ENCODE measurements around the gene FRMPD4. TPM values are rescaled to one million over a fixed set of nuclear protein-coding genes. Genes with fewer than 3 reads are reported as not detected.

FRMPD4 gene
- total RNA-seq, 1 experiment from 2014 or later: not detected

DNA sequence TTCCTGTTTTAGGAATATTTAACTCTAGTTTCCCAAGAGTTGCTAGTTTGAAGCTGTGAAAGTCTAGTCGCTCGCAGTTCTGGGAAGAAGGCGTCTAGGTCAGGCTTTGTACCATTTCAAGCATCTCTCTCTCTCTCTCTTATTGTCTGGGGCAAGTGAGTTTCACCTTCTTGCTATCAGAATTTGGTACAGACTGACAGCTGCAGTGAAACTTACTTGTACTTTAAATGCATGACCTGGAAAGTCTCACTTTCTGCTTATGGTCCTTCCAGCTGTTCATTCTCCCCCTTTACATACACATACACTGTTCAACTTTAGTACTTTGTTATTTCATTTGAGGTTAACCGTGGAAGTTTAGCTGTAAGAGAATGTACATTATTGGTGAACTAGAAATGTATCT lies 4.4 kb downstream of the FRMPD4 start:
- intact Hi-C loops (cut with micrococcal nuclease; ENCODE audit: unreplicated experiment): no loop called here
- Mint-ChIP-seq H3K27me3 (ENCODE audit: insufficient read depth, unreplicated experiment) (peaks cover 2% of the 10 kb centered on the region), H3K9me3 (ENCODE audit: unreplicated experiment) (no peaks in the 10 kb centered on the region), H3K4me1 (ENCODE audit: low read depth, unreplicated experiment) (no peaks in the 10 kb centered on the region), H3K4me3 (ENCODE audit: unreplicated experiment) (no peak overlapping the region), H3K27ac (ENCODE audit: unreplicated experiment) (no peak overlapping the region), H3K36me3 (ENCODE audit: insufficient read depth, unreplicated experiment) (no peaks in the 10 kb centered on the region)
- Histone ChIP-seq H3K36me3 (ENCODE audit: control insufficient read depth, insufficient read depth, low read length) (no peaks in the 10 kb centered on the region), H3K4me3 (ENCODE audit: low read depth, low read length) (no peak overlapping the region), H3K9me3 (no peaks in the 10 kb centered on the region), H3K4me1 (no peaks in the 10 kb centered on the region), H3K27me3 (replicated peaks; ENCODE audit: control insufficient read depth, insufficient read depth, low read length) (no peaks in the 10 kb centered on the region)
- CTCF ChIA-PET: no interaction called here
- DNase-seq: no peak
- no TSS peak for BruUV-seq (replicated peaks)
- no peak for TF ChIP-seq CTCF (IDR thresholded peaks at IDR 0.05; ENCODE audit: insufficient read depth in 1 of 2, low read depth in 1 of 2, low read length in 1 of 2, severe bottlenecking in 1 of 2, unreplicated experiment in 1 of 2)
- POLR2A ChIA-PET: no interaction called here

DNA sequence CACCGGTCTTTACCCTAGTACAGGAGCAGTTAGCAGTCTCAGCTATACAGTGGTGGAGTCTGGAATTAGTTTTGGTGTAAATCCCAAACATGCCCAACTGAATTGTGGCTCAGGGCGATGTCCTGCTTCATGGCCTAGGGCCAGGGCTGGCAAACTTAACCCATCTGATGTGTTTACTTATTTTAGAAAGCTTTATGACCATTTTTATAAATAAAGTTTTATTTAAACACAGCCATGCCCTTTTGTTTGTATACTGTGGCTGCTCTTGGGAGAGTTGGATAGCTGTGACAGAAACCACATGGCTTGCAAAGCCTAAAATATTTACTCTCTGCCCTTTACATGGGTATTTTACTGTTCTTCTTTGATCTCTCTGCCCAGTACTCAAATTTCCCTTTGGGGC lies 7.1 kb downstream of the FRMPD4 start:
- Mint-ChIP-seq H3K4me3 (ENCODE audit: unreplicated experiment) (no peak overlapping the region), H3K27ac (ENCODE audit: unreplicated experiment) (no peak overlapping the region), H3K27me3 (ENCODE audit: insufficient read depth, unreplicated experiment) (peaks cover 5% of the 10 kb centered on the region), H3K4me1 (ENCODE audit: low read depth, unreplicated experiment) (no peaks in the 10 kb centered on the region), H3K36me3 (ENCODE audit: insufficient read depth, unreplicated experiment) (no peaks in the 10 kb centered on the region), H3K9me3 (ENCODE audit: unreplicated experiment) (no peaks in the 10 kb centered on the region)
- no peaks in the 10 kb centered on the region for H3K9me3 ChIP-seq
- H3K27me3 ChIP-seq (replicated peaks; ENCODE audit: control insufficient read depth, insufficient read depth, low read length): no peaks in the 10 kb centered on the region
- no TSS peak for BruUV-seq (replicated peaks)
- no peaks in the 10 kb centered on the region for H3K4me1 ChIP-seq
- TF ChIP-seq CTCF (IDR thresholded peaks at IDR 0.05; ENCODE audit: insufficient read depth in 1 of 2, low read depth in 1 of 2, low read length in 1 of 2, severe bottlenecking in 1 of 2, unreplicated experiment in 1 of 2): no peak
- no peaks in the 10 kb centered on the region for H3K36me3 ChIP-seq (ENCODE audit: control insufficient read depth, insufficient read depth, low read length)
- POLR2A ChIA-PET: no interaction called here
- intact Hi-C loops (cut with micrococcal nuclease; ENCODE audit: unreplicated experiment): no loop called here
- CTCF ChIA-PET: no interaction called here
- no peak for DNase-seq
- no peak overlapping the region for H3K4me3 ChIP-seq (ENCODE audit: low read depth, low read length)

GRCh38 chrX:12149670-12150407 lies 11.6 kb downstream of the FRMPD4 start:
- peaks cover 3% of the 10 kb centered on the region for H3K27me3 Mint-ChIP-seq (ENCODE audit: insufficient read depth, unreplicated experiment)
- H3K4me1 Mint-ChIP-seq (ENCODE audit: low read depth, unreplicated experiment): no peaks in the 10 kb centered on the region
- no TSS peak for BruUV-seq (replicated peaks)
- no peak overlapping the region for H3K4me3 Mint-ChIP-seq (ENCODE audit: unreplicated experiment)
- intact Hi-C loops (cut with micrococcal nuclease; ENCODE audit: unreplicated experiment): no loop called here
- no peaks in the 10 kb centered on the region for H3K36me3 Mint-ChIP-seq (ENCODE audit: insufficient read depth, unreplicated experiment)
- Histone ChIP-seq H3K27me3 (replicated peaks; ENCODE audit: control insufficient read depth, insufficient read depth, low read length) (no peaks in the 10 kb centered on the region), H3K9me3 (no peaks in the 10 kb centered on the region), H3K36me3 (ENCODE audit: control insufficient read depth, insufficient read depth, low read length) (no peaks in the 10 kb centered on the region), H3K4me3 (ENCODE audit: low read depth, low read length) (no peak overlapping the region), H3K4me1 (no peaks in the 10 kb centered on the region)
- POLR2A ChIA-PET: no interaction called here
- CTCF ChIA-PET: no interaction called here
- H3K9me3 Mint-ChIP-seq (ENCODE audit: unreplicated experiment): no peaks in the 10 kb centered on the region
- TF ChIP-seq CTCF (IDR thresholded peaks at IDR 0.05; ENCODE audit: insufficient read depth in 1 of 2, low read depth in 1 of 2, low read length in 1 of 2, severe bottlenecking in 1 of 2, unreplicated experiment in 1 of 2): no peak
- no peak overlapping the region for H3K27ac Mint-ChIP-seq (ENCODE audit: unreplicated experiment)
- no peak for DNase-seq
